Measurements from ENCODE around the gene CCNI.

Gene CCNI

GRCh38 chr4:77001907-77002306 is 73.9 kb downstream of the CCNI start:
- no peak for DNase-seq

- no peak for DNase-seq
Observed at GRCh38 chr4:76998251-76998901, 77.4 kb downstream of the CCNI start.

GRCh38 chr4:76997532-76997931 is 78.3 kb downstream of the CCNI start:
- no peak for DNase-seq
